DOHH2 (cell line): ENCODE data around the gene C1orf122.

Source experiments
- H3F3A ChIP-seq: fragments of 200-600 bp; sonication (generic), shearing (Covaris generic); 2 replicates; pipeline ENCODE4 v1.6.0; 2016; ENCODE audit warnings: antibody characterized with exemption, mild to moderate bottlenecking; ENCODE audit not compliant: control insufficient read depth, insufficient read depth
- H3K27ac ChIP-seq: fragments of 200-600 bp; sonication (generic); 2 replicates; pipeline ENCODE4 v1.5.1; 2014; ENCODE audit warnings: low read depth, mild to moderate bottlenecking, low read length, moderate library complexity
- H3K27me3 ChIP-seq: fragments of 200-600 bp; sonication (generic); 2 replicates; pipeline ENCODE4 v1.6.1; 2014; ENCODE audit warnings: mild to moderate bottlenecking, low read length, mixed read lengths; ENCODE audit not compliant: control insufficient read depth
- H3K36me3 ChIP-seq: fragments of 200-600 bp; sonication (generic); 2 replicates; pipeline ENCODE4 v1.6.1; 2014; ENCODE audit warnings: mild to moderate bottlenecking, low read length, moderate library complexity, mixed read lengths; ENCODE audit not compliant: control insufficient read depth
- H3K4me1 ChIP-seq: fragments of 200-600 bp; sonication (generic); 2 replicates; pipeline ENCODE4 v1.6.1; 2014; ENCODE audit warnings: mild to moderate bottlenecking, low read length, mixed read lengths; ENCODE audit not compliant: control insufficient read depth
- H3K4me2 ChIP-seq: fragments of 200-600 bp; sonication (generic); 2 replicates; pipeline ENCODE4 v1.6.0; 2014; ENCODE audit warnings: mild to moderate bottlenecking, low read length, moderate library complexity
- H3K4me3 ChIP-seq: fragments of 200-600 bp; sonication (generic); 2 replicates; pipeline ENCODE4 v1.5.1; 2014; ENCODE audit warnings: mild to moderate bottlenecking, low read length, mixed read lengths
- H3K79me2 ChIP-seq: fragments of 200-600 bp; sonication (generic); 2 replicates; pipeline ENCODE4 v1.6.1; 2014; ENCODE audit warnings: mild to moderate bottlenecking, low read length, mixed read lengths; ENCODE audit not compliant: control insufficient read depth
- H3K9me2 ChIP-seq: fragments of 200-600 bp; sonication (generic); replicated peaks from 2 replicates; pipeline ENCODE4 v1.6.1; 2014; ENCODE audit warnings: mild to moderate bottlenecking, low read length, mixed read lengths; ENCODE audit not compliant: control insufficient read depth
- H3K9me3 ChIP-seq: fragments of 200-600 bp; sonication (generic); 2 replicates; pipeline ENCODE4 v1.6.1; 2014; ENCODE audit warnings: antibody characterized with exemption, low read length, mixed read lengths; ENCODE audit not compliant: control insufficient read depth, insufficient read depth
- H4K20me1 ChIP-seq: fragments of 200-600 bp; sonication (generic); 2 replicates; pipeline ENCODE4 v1.6.0; 2014; ENCODE audit warnings: low read depth, mild to moderate bottlenecking, antibody characterized with exemption, low read length, moderate library complexity; ENCODE audit not compliant: control insufficient read depth, insufficient read depth
- CTCF ChIP-seq: fragments of 200-600 bp; sonication (generic); IDR thresholded peaks from one replicate; pipeline ENCODE4 v1.5.1; 2014; ENCODE audit warnings: antibody characterized with exemption, mild to moderate bottlenecking, low read depth, low read length; ENCODE audit not compliant: poor library complexity, severe bottlenecking
- EZH2phosphoT487 ChIP-seq: fragments of 200-600 bp; sonication (generic); IDR thresholded peaks from 2 replicates; pipeline ENCODE4 v1.6.1; 2017; ENCODE audit warnings: borderline replicate concordance, mild to moderate bottlenecking, antibody characterized with exemption, low read length, moderate library complexity, mixed read lengths

The C1orf122 gene

GRCh38 chr1:37831109-37831508 is 23.5 kb downstream of the C1orf122 start:
- Histone ChIP-seq H3K4me1 (no peaks in the 10 kb centered on the region), H4K20me1 (no peaks in the 10 kb centered on the region), H3F3A (no peaks in the 10 kb centered on the region), H3K27me3 (no peaks in the 10 kb centered on the region), H3K4me2 (no peak overlapping the region), H3K36me3 (peaks cover 62% of the 10 kb centered on the region), H3K79me2 (no peaks in the 10 kb centered on the region), H3K27ac (no peak overlapping the region), H3K9me2 (no peaks in the 10 kb centered on the region), H3K4me3 (no peak overlapping the region), H3K9me3 (no peaks in the 10 kb centered on the region)
- no peak for TF ChIP-seq EZH2phosphoT487
- no peak for TF ChIP-seq CTCF

GRCh38 chr1:37831809-37832208 is 24.2 kb downstream of the C1orf122 start:
- H3K79me2 ChIP-seq = no peaks in the 10 kb centered on the region
- no peak overlapping the region for H3K27ac ChIP-seq
- no peaks in the 10 kb centered on the region for H3K9me3 ChIP-seq
- no peaks in the 10 kb centered on the region for H3K4me1 ChIP-seq
- H3K36me3 ChIP-seq = peaks cover 65% of the 10 kb centered on the region
- H3K4me3 ChIP-seq = no peak overlapping the region
- TF ChIP-seq CTCF = no peak
- no peak for TF ChIP-seq EZH2phosphoT487
- no peaks in the 10 kb centered on the region for H4K20me1 ChIP-seq
- H3K4me2 ChIP-seq = no peak overlapping the region
- no peaks in the 10 kb centered on the region for H3K9me2 ChIP-seq
- no peaks in the 10 kb centered on the region for H3F3A ChIP-seq
- no peaks in the 10 kb centered on the region for H3K27me3 ChIP-seq

- Histone ChIP-seq H3K9me3 (no peaks in the 10 kb centered on the region), H4K20me1 (no peaks in the 10 kb centered on the region), H3K79me2 (no peaks in the 10 kb centered on the region; the same call in 1 of the 2 replicates), H3K9me2 (no peaks in the 10 kb centered on the region), H3K4me2 (no peak overlapping the region), H3F3A (no peaks in the 10 kb centered on the region), H3K36me3 (peaks cover 75% of the 10 kb centered on the region), H3K27ac (no peak overlapping the region), H3K27me3 (no peaks in the 10 kb centered on the region), H3K4me1 (no peaks in the 10 kb centered on the region), H3K4me3 (no peak overlapping the region)
- TF ChIP-seq EZH2phosphoT487 = no peak
- TF ChIP-seq CTCF = no peak
Measured at GRCh38 chr1:37836788-37837187, 29.2 kb downstream of the C1orf122 start.

GRCh38 chr1:37839676-37840075 is 32.1 kb downstream of the C1orf122 start:
- Histone ChIP-seq H3K79me2 (peaks cover 16% of the 10 kb centered on the region), H3K4me1 (no peaks in the 10 kb centered on the region), H3K9me2 (no peaks in the 10 kb centered on the region), H3K27me3 (no peaks in the 10 kb centered on the region), H3K27ac (no peak overlapping the region), H3K4me2 (no peak overlapping the region), H4K20me1 (no peaks in the 10 kb centered on the region), H3K9me3 (no peaks in the 10 kb centered on the region), H3K4me3 (no peak overlapping the region), H3K36me3 (peaks cover 60% of the 10 kb centered on the region), H3F3A (no peaks in the 10 kb centered on the region)
- no peak for TF ChIP-seq EZH2phosphoT487
- TF ChIP-seq CTCF = no peak
